ENCODE measurements around the gene ZSWIM6. TPM values are rescaled to one million over a fixed set of nuclear protein-coding genes. Genes with fewer than 3 reads are reported as not detected.

ZSWIM6 gene
- total and polyA plus RNA-seq, 2 of the 4 experiments (the other 2 are of a cell fraction): 10.8 to 14.1 TPM

- WGBS, 2 experiments (ENCODE audit: extremely low coverage in 2 of 2, insufficient read length in 1 of 2): no CpG with 5 or more reads among the region's 4 CpGs
- ATAC-seq (ENCODE audit: low read depth) (no peak), DNase-seq (no peak)
- in situ Hi-C loops (cut with MboI; ENCODE audit: low sequenced_read_pairs): no loop called here
- H3K79me1 ChIP-seq (ENCODE audit: low read depth in 1 of 2, low read length in 2 of 2): peaks cover 30 to 68% of the 10 kb centered on the region in 2 experiments
- no peak overlapping the region for H2AK9ac ChIP-seq (replicated peaks; ENCODE audit: low read depth, low read length, poor library complexity)
- H3K27ac ChIP-seq (ENCODE audit: insufficient read depth, low read length): no peak overlapping the region
- ChIA-PET POLR2A (ENCODE audit: unreplicated experiment) (no interaction called here), CTCF (no interaction called here)
- dilution Hi-C loops (cut with HindIII; ENCODE audit: low sequenced_read_pairs, unreplicated experiment): no loop called here
- peaks cover 28% of the 10 kb centered on the region for H4K20me1 ChIP-seq (ENCODE audit: insufficient read depth, low read length)
- H3K27me3 ChIP-seq (ENCODE audit: control insufficient read depth, insufficient read depth, low read length): no peaks in the 10 kb centered on the region
- no peak overlapping the region for H4K8ac ChIP-seq (ENCODE audit: low read depth in 2 of 2, low read length in 2 of 2)
- no peak overlapping the region for H4K91ac ChIP-seq (ENCODE audit: insufficient read depth, low read depth, low read length)
- no peak for TF ChIP-seq RAD21 (IDR thresholded peaks at IDR 0.05; ENCODE audit: low read length)
- no peak for TF ChIP-seq MAZ (IDR thresholded peaks at IDR 0.05; ENCODE audit: borderline replicate concordance, low read depth, low read length)
- TF ChIP-seq, protein P1, sequence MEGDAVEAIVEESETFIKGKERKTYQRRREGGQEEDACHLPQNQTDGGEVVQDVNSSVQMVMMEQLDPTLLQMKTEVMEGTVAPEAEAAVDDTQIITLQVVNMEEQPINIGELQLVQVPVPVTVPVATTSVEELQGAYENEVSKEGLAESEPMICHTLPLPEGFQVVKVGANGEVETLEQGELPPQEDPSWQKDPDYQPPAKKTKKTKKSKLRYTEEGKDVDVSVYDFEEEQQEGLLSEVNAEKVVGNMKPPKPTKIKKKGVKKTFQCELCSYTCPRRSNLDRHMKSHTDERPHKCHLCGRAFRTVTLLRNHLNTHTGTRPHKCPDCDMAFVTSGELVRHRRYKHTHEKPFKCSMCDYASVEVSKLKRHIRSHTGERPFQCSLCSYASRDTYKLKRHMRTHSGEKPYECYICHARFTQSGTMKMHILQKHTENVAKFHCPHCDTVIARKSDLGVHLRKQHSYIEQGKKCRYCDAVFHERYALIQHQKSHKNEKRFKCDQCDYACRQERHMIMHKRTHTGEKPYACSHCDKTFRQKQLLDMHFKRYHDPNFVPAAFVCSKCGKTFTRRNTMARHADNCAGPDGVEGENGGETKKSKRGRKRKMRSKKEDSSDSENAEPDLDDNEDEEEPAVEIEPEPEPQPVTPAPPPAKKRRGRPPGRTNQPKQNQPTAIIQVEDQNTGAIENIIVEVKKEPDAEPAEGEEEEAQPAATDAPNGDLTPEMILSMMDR (conservative IDR thresholded peaks at IDR 0.05; ENCODE audit: low read depth, low read length): no peak
- no peak for TF ChIP-seq RCOR1 (IDR thresholded peaks at IDR 0.05; ENCODE audit: insufficient replicate concordance, low read length)
- TF ChIP-seq MXI1 (IDR thresholded peaks at IDR 0.05; ENCODE audit: borderline replicate concordance, low read depth, low read length): no peak
- TF ChIP-seq MAFK (IDR thresholded peaks at IDR 0.05; ENCODE audit: low read depth, low read length): no peak
- TF ChIP-seq BHLHE40 (IDR thresholded peaks at IDR 0.05; ENCODE audit: low read depth, low read length): no peak
- no peak for TF ChIP-seq CEBPB (IDR thresholded peaks at IDR 0.05; ENCODE audit: low read depth, low read length)
- no peak for TF ChIP-seq RFX5 (IDR thresholded peaks at IDR 0.05; ENCODE audit: low read depth, low read length)
- no peak for TF ChIP-seq ELK1 (IDR thresholded peaks at IDR 0.05; ENCODE audit: borderline replicate concordance, low read depth, low read length)
- TF ChIP-seq, protein P2, sequence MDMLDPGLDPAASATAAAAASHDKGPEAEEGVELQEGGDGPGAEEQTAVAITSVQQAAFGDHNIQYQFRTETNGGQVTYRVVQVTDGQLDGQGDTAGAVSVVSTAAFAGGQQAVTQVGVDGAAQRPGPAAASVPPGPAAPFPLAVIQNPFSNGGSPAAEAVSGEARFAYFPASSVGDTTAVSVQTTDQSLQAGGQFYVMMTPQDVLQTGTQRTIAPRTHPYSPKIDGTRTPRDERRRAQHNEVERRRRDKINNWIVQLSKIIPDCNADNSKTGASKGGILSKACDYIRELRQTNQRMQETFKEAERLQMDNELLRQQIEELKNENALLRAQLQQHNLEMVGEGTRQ (IDR thresholded peaks at IDR 0.05; ENCODE audit: low read depth, low read length): no peak
- TF ChIP-seq NFE2L2 (IDR thresholded peaks at IDR 0.05; ENCODE audit: low read depth, low read length): no peak
- no peak for TF ChIP-seq FOS (IDR thresholded peaks at IDR 0.05; ENCODE audit: low read depth, low read length)
- TF ChIP-seq SMC3 (IDR thresholded peaks at IDR 0.05; ENCODE audit: low read depth, low read length): no peak
- TF ChIP-seq POLR2A (IDR thresholded peaks at IDR 0.05; ENCODE audit: low read depth, low read length): no peak
- no peak for TF ChIP-seq CHD1 (IDR thresholded peaks at IDR 0.05; ENCODE audit: low read depth, low read length)
- no peak overlapping the region for H3K56ac ChIP-seq (ENCODE audit: extremely low read depth, insufficient read depth, low read length)
- intact Hi-C loops (cut with micrococcal nuclease): loop anchor here (5.0 kb wide), 1 partner anchor 40 kb away; no protein-coding TSS in a partner anchor
- BruUV-seq (replicated peaks): no TSS peak
- no peak overlapping the region for H2BK120ac ChIP-seq (ENCODE audit: low read depth, low read length)
- no peak overlapping the region for H2BK15ac ChIP-seq (ENCODE audit: low read depth, low read length)
- no peak overlapping the region for H3K18ac ChIP-seq (ENCODE audit: low read depth, low read length)
- no peak overlapping the region for H3K14ac ChIP-seq (replicated peaks; ENCODE audit: low read depth, low read length)
- no peak overlapping the region for H3K4me3 ChIP-seq (ENCODE audit: insufficient read depth, low read depth, low read length)
- H3K9me3 ChIP-seq (ENCODE audit: control insufficient read depth, insufficient read depth, low read length): no peaks in the 10 kb centered on the region
- no peak overlapping the region for H3K23ac ChIP-seq (ENCODE audit: low read depth, low read length)
- H2AK5ac ChIP-seq (ENCODE audit: low read depth, low read length): no peak overlapping the region
- no peak overlapping the region for H3K4ac ChIP-seq (ENCODE audit: low read depth, low read length)
- peaks cover 5% of the 10 kb centered on the region; the same call in 1 of the 2 replicates for H3K9me1 ChIP-seq (ENCODE audit: insufficient read depth, low read length)
- H3K9ac ChIP-seq (ENCODE audit: low read depth, low read length): no peak overlapping the region
- H3K36me3 ChIP-seq (ENCODE audit: control insufficient read depth, insufficient read depth, low read length): peaks cover 9% of the 10 kb centered on the region
- no peak overlapping the region for H2BK5ac ChIP-seq (ENCODE audit: low read depth, low read length, poor library complexity, severe bottlenecking)
- H2AFZ ChIP-seq (replicated peaks; ENCODE audit: low read length, poor library complexity): no peak overlapping the region
- H3K4me1 ChIP-seq (ENCODE audit: control insufficient read depth, insufficient read depth, low read length): peaks cover 5% of the 10 kb centered on the region
- no peak overlapping the region for H4K5ac ChIP-seq (ENCODE audit: low read depth, low read length)
- no peak overlapping the region for H2BK20ac ChIP-seq (ENCODE audit: low read depth, low read length)
- H3K4me2 ChIP-seq (ENCODE audit: low read depth, low read length): no peak overlapping the region
These were observed 164.8 kb downstream of the ZSWIM6 start for GRCh38 chr5:61496860-61497259.
